Measurements from ENCODE around the gene LSM12. TPM values are rescaled to one million over a fixed set of nuclear protein-coding genes. Genes with fewer than 3 reads are reported as not detected.

LSM12 gene
- total RNA-seq, 3 donors from 2014 or later: 45.1 to 63.5 (median 48.2) TPM

- peaks cover 7% of the 10 kb centered on the region for H3K36me3 ChIP-seq (ENCODE audit: low read depth)
Observed at GRCh38 chr17:44010966-44011647, 55.4 kb downstream of the LSM12 start.

GRCh38 chr17:44008205-44008909 lies 58.1 kb downstream of the LSM12 start:
- peaks cover 36% of the 10 kb centered on the region for H3K4me1 ChIP-seq (ENCODE audit: low read depth)

More at GRCh38 chr17:44010966-44011647, 55.4 kb downstream of the LSM12 start:
- TF ChIP-seq, protein P1, sequence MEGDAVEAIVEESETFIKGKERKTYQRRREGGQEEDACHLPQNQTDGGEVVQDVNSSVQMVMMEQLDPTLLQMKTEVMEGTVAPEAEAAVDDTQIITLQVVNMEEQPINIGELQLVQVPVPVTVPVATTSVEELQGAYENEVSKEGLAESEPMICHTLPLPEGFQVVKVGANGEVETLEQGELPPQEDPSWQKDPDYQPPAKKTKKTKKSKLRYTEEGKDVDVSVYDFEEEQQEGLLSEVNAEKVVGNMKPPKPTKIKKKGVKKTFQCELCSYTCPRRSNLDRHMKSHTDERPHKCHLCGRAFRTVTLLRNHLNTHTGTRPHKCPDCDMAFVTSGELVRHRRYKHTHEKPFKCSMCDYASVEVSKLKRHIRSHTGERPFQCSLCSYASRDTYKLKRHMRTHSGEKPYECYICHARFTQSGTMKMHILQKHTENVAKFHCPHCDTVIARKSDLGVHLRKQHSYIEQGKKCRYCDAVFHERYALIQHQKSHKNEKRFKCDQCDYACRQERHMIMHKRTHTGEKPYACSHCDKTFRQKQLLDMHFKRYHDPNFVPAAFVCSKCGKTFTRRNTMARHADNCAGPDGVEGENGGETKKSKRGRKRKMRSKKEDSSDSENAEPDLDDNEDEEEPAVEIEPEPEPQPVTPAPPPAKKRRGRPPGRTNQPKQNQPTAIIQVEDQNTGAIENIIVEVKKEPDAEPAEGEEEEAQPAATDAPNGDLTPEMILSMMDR (IDR thresholded peaks at IDR 0.05): no peak
- intact Hi-C loops (cut with DNase I, micrococcal nuclease): no loop called here
- H3K9me3 ChIP-seq: no peaks in the 10 kb centered on the region
- peak in 2 of 3 donors; percentile 12 for DNase-seq
- peaks cover 25% of the 10 kb centered on the region for H3K4me1 ChIP-seq (ENCODE audit: low read depth)
- ATAC-seq: no peak
- no peak overlapping the region for H3K4me3 ChIP-seq

GRCh38 chr17:44007346-44008204 lies 58.9 kb downstream of the LSM12 start:
- H3K4me3 ChIP-seq: no peak overlapping the region
- peak; percentile 40 to 75 (median 56) for DNase-seq
- ATAC-seq: no peak
- intact Hi-C loops (cut with DNase I, micrococcal nuclease): no loop called here
- TF ChIP-seq, protein P1 (IDR thresholded peaks at IDR 0.05): no peak
- no peaks in the 10 kb centered on the region for H3K36me3 ChIP-seq (ENCODE audit: low read depth)
- H3K9me3 ChIP-seq: no peaks in the 10 kb centered on the region
- peaks cover 36% of the 10 kb centered on the region for H3K4me1 ChIP-seq (ENCODE audit: low read depth)

More at GRCh38 chr17:44008205-44008909, 58.1 kb downstream of the LSM12 start:
- Histone ChIP-seq H3K36me3 (ENCODE audit: low read depth) (no peaks in the 10 kb centered on the region), H3K4me3 (no peak overlapping the region), H3K9me3 (no peaks in the 10 kb centered on the region)
- DNase-seq (peak in 1 of 3 donors; percentile 33), ATAC-seq (no peak)
- intact Hi-C loops (cut with DNase I, micrococcal nuclease): no loop called here
- TF ChIP-seq, protein P1 (IDR thresholded peaks at IDR 0.05): no peak

DNA sequence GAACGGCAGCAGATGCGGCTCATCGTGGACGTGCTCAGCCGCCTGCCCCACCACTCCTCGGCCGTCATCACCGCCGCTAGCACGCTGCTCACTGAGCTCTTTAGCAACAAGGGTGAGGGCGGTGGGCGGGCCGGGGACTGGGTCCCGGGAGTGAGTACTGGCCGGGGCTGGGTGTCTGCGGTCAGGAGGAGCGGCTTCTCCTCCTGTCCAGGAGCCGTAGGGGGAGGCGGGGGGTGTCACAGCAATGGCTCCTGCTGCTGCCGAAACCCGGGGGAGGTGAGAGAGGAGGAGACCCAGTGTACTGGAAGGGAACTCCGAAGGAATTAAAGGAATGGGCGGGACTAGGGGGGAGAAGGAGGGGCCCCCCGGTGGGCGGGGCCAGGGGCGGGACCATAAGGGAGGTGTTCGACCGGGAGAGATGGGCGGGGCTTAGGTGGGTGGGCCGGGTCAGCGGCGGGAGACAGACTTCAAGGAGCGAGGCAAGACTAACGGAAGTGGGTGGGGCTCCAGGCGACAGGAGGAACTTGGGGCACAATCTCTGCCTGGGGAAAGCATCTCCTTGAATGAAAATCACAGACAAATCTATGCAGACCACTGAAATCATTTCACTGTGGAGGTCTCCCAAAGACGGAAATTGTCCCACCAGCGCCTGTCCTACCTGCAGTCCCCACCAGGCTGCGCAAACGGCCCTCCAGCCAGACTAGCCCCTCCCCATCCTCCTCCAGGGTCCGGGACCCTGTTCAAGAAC lies 59.7 kb downstream of the LSM12 start:
- peak overlapping the region; percentile 24 for H3K4me3 ChIP-seq
- peaks cover 36% of the 10 kb centered on the region for H3K4me1 ChIP-seq (ENCODE audit: low read depth)
- H3K9me3 ChIP-seq: no peaks in the 10 kb centered on the region
- H3K36me3 ChIP-seq (ENCODE audit: low read depth): no peaks in the 10 kb centered on the region
- peak; percentile 100 for DNase-seq
- TF ChIP-seq, protein P1 (IDR thresholded peaks at IDR 0.05): peak; percentile 32
- peak; percentile 91 for ATAC-seq
- intact Hi-C loops (cut with DNase I, micrococcal nuclease): no loop called here

- H3K4me3 ChIP-seq: peak overlapping the region; percentile 24
- ATAC-seq (peak; percentile 4), DNase-seq (no peak)
- TF ChIP-seq, protein P1 (IDR thresholded peaks at IDR 0.05): no peak
- H3K4me1 ChIP-seq (ENCODE audit: low read depth): peaks cover 36% of the 10 kb centered on the region
- no peaks in the 10 kb centered on the region for H3K9me3 ChIP-seq
- H3K36me3 ChIP-seq (ENCODE audit: low read depth): no peaks in the 10 kb centered on the region
- intact Hi-C loops (cut with DNase I, micrococcal nuclease): no loop called here
Observed at GRCh38 chr17:44006272-44006597, 60.2 kb downstream of the LSM12 start.

All from mucosa of descending colon (tissue), 3 donors.